WI38 (cell line): ENCODE measurements around the gene ZNF541.

Source experiments
- H3K4me3 ChIP-seq: 2 replicates; pipeline ENCODE4 v1.5.1; 2011; ENCODE audit warnings: low read depth, mild to moderate bottlenecking, control low read depth, low read length
- TF ChIP-seq, protein P1 (sequence below): IDR thresholded peaks from 2 replicates; pipeline ENCODE4 v1.5.1; 2012; ENCODE audit warnings: low read depth, mild to moderate bottlenecking, control low read depth, low read length

Gene ZNF541

DNA sequence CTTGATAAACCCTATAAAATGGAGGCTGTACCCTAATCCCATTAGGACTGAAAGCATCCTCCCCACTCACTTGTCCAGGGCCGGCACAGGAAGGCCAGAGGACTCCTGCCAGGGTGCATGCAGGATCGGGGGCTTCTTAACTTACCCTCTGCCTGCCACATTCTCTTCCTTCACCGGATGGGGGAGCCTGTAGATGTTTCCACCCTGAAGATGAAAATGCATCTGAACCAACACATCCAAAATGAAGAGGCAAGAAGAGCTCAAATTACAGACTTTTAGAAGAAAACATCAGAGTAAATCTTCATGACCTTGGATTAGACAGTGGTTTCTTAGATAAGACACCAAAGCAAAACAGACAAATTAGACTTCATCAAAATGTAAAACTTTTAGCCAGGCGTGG, 32.2 kb downstream of the ZNF541 start:
- H3K4me3 ChIP-seq: no peak overlapping the region
- TF ChIP-seq, protein P1, sequence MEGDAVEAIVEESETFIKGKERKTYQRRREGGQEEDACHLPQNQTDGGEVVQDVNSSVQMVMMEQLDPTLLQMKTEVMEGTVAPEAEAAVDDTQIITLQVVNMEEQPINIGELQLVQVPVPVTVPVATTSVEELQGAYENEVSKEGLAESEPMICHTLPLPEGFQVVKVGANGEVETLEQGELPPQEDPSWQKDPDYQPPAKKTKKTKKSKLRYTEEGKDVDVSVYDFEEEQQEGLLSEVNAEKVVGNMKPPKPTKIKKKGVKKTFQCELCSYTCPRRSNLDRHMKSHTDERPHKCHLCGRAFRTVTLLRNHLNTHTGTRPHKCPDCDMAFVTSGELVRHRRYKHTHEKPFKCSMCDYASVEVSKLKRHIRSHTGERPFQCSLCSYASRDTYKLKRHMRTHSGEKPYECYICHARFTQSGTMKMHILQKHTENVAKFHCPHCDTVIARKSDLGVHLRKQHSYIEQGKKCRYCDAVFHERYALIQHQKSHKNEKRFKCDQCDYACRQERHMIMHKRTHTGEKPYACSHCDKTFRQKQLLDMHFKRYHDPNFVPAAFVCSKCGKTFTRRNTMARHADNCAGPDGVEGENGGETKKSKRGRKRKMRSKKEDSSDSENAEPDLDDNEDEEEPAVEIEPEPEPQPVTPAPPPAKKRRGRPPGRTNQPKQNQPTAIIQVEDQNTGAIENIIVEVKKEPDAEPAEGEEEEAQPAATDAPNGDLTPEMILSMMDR: peak; percentile 23; the same call in 1 of the 2 replicates

DNA sequence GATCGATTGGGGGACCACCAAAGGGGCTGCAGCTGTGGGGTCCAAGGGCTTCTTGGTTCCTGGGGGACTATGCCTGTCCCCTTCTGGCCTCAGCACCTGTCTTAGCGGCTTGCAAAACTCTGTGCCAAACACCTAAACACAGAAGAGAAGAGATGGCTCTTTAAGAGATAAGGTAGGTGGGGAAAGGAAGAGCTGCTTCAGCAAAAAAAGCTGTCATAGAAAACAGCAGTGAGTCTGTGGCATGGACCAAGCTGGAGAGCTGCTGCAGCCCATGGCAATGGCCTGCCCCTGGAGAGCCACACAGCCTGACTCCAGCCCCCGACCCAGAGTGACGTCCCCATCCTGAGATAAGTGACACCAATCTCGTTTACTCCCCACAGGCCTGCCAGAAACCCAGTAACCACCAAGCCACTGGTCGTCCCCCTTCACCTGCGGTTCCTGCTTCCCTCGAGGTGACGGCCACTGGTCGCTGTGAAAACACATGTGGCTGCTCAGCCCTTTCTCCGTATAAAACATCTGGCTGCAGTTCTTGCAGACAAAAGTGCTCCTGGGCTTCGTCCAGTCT, 33.1 kb downstream of the ZNF541 start:
- H3K4me3 ChIP-seq: no peak overlapping the region
- TF ChIP-seq, protein P1: no peak

GRCh38 chr19:47538812-47539211, 34.1 kb downstream of the ZNF541 start:
- TF ChIP-seq, protein P1: no peak
- H3K4me3 ChIP-seq: no peak overlapping the region

GRCh38 chr19:47537493-47537892, 35.5 kb downstream of the ZNF541 start:
- TF ChIP-seq, protein P1: no peak
- no peak overlapping the region for H3K4me3 ChIP-seq

DNA sequence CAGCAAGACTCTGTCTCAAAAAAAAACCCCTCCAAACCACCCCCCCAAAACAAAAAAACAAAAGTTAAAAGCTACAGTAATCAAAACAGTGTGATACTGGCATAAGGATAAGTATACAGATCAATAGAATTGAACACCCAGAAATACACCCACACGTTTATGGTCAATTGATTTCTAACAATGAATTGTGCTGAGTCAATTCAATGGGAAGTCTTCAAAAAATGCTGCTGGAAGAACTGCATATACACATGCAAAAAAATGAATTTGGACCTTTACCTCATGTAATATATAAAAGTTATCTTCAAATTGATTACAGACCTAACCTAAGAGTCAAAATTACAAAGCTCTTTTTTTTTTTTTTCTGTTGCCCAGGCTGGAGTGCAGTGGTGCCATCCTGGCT, 38.3 kb downstream of the ZNF541 start:
- H3K4me3 ChIP-seq: no peak overlapping the region
- TF ChIP-seq, protein P1: no peak

GRCh38 chr19:47531640-47532387, 41.1 kb downstream of the ZNF541 start:
- TF ChIP-seq, protein P1: no peak
- no peak overlapping the region for H3K4me3 ChIP-seq

DNA sequence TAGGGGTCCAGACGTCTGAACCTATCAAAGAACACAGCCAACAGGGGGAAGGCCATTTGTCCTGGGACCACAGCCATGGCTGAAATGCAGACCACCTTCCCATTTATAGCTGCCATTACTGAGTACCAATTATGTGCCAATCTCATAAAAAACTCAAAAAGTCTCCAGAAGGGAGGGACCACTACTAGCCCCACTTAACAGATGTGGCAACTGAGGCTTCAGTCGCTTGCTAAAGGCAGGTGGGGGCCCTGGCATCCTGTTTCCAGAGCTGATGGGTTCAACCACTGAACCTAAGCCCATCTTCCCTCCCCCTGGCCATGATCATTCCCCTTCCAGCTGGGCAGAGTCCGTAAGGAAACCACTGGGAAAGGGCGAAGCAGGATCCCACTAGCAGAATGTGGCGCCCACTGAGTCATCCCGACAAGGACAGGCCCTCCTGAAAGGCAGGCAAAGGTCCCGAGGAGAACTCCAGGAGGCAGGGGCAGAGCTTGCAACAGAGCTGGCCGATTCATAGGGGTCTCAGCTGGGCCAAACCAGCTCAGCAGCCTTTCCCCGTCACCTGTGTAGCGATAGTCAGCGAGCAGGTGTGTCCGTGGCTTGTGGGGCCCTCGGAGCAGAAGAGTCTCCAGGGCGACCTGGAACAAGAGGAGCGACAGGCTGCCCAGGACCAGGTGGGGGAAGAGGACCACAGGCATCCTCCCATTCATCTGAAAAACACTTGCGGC, 43.8 kb downstream of the ZNF541 start:
- TF ChIP-seq, protein P1: no peak
- no peak overlapping the region for H3K4me3 ChIP-seq
